AG04449 (cell line): ENCODE data around the gene TMEM87A.

Experiments
- CTCF ChIA-PET: fragments of 350-600 bp; formaldehyde crosslinking; extraction: SDS; loops from one replicate; lab custom pipeline; 2021; ENCODE audit warnings: antibody characterized with exemption; lab: Yijun Ruan, JAX
- POLR2A ChIA-PET: fragments of 400-600, 350-600 bp; formaldehyde crosslinking; extraction: SDS; loops from one replicate; lab custom pipeline; 2020; ENCODE audit warnings: antibody characterized with exemption, inconsistent platforms; lab: Yijun Ruan, JAX
- DNase-seq: peaks from one replicate; pipeline ENCODE4 v3.0.0-alpha.2; 2010; ENCODE audit warnings: low read depth, low spot score
- H3K4me3 ChIP-seq: 2 replicates; pipeline ENCODE4 v1.5.1; 2011; ENCODE audit warnings: low read depth, mild to moderate bottlenecking, control low read depth, low read length
- TF ChIP-seq, protein P1 (sequence below): IDR thresholded peaks from one replicate; pipeline ENCODE4 v1.5.1; 2011; ENCODE audit warnings: mild to moderate bottlenecking, moderate library complexity, low read length, control low read depth, inconsistent platforms; ENCODE audit not compliant: insufficient read depth; ENCODE audit errors: missing control alignments

Gene TMEM87A

DNA sequence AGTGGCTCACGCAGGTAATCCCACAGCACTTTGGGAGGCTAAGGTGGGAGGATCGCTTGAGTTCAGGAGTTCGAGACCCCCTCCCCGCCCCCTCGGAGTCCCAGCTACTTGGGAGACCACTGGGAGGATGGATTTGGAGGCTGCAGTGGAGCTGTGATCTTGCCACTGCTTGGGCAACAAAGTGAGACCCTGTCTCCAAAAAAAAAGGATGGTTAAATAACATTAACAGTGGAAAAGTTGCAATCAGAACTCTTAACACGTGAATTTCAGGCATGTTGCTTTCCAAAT is 1.4 kb upstream of the TMEM87A start:
- CTCF ChIA-PET = interaction anchor here (1.1 to 1.4 kb wide), 2 partner anchors 112 to 170 kb away, joined by 3 to 4 read pairs; no protein-coding TSS in a partner anchor
- POLR2A ChIA-PET = no interaction called here
- H3K4me3 ChIP-seq = peak overlapping the region; percentile 95
- TF ChIP-seq, protein P1, sequence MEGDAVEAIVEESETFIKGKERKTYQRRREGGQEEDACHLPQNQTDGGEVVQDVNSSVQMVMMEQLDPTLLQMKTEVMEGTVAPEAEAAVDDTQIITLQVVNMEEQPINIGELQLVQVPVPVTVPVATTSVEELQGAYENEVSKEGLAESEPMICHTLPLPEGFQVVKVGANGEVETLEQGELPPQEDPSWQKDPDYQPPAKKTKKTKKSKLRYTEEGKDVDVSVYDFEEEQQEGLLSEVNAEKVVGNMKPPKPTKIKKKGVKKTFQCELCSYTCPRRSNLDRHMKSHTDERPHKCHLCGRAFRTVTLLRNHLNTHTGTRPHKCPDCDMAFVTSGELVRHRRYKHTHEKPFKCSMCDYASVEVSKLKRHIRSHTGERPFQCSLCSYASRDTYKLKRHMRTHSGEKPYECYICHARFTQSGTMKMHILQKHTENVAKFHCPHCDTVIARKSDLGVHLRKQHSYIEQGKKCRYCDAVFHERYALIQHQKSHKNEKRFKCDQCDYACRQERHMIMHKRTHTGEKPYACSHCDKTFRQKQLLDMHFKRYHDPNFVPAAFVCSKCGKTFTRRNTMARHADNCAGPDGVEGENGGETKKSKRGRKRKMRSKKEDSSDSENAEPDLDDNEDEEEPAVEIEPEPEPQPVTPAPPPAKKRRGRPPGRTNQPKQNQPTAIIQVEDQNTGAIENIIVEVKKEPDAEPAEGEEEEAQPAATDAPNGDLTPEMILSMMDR = no peak
- no peak for DNase-seq

DNA sequence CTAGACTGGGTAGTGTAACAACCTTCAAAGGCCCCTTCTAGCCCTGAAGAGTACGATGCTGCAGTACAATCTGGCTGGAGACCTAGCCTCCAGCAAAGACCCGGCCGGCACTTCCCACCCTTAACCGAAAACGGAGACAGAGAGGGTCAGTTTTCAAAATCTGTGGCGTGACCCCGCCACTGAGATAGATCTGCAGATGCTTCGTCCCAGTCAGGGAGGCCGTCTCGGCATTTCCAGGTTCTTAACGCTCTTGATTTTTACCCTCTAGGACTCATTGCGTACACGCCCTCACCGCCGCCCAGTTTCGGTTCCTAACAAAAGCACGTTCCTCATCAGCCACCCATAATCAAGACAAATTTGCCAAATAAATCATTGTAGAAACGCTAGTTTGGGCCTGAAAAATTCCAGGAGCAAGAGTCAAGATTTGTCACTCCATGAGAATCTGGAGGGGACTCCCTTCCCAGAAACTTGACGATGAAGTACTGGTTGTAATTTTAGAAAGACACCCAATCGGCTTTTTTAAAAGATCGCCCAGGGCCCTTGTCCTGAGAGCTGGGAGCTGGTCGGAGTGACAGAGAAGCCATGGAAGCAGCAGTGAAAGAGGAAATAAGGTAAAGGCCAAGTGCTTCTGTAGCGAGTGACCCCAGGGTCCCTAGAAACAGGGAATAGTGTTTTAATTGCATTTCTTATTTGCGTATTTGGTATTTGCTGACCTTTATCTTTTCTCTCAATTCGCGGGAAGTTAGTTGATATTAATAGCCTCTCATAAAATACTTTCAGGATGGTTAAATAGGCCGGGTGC is 868 bp upstream of the TMEM87A start:
- ChIA-PET CTCF (interaction anchor here (1.0 to 1.4 kb wide), 3 partner anchors 111 to 171 kb away, joined by 3 to 4 read pairs (median 3); no protein-coding TSS in a partner anchor), POLR2A (interaction anchor here (0.6 to 1.4 kb wide), 5 partner anchors 9 to 197 kb away, joined by 3 to 10 read pairs (median 4); no protein-coding TSS in a partner anchor)

GRCh38 chr15:42270996-42271395 is 2.2 kb downstream of the TMEM87A start:
- TF ChIP-seq, protein P1 = no peak
- ChIA-PET POLR2A (interaction anchor here (0.7 kb wide), 1 partner anchor 84 kb away, joined by 3 read pairs; no protein-coding TSS in a partner anchor), CTCF (interaction anchor here (0.9 to 1.4 kb wide), 3 partner anchors 12 to 201 kb away, joined by 3 to 5 read pairs (median 3); no protein-coding TSS in a partner anchor)
- H3K4me3 ChIP-seq = peak overlapping the region; percentile 35
- DNase-seq = no peak

More for the DNA sequence above, 868 bp upstream of the TMEM87A start:
- peak; percentile 40 for DNase-seq
- peak overlapping the region; percentile 95 for H3K4me3 ChIP-seq
- TF ChIP-seq, protein P1 = no peak

GRCh38 chr15:42270551-42270950 is 2.7 kb downstream of the TMEM87A start:
- ChIA-PET POLR2A (interaction anchor here (0.7 kb wide), 1 partner anchor 84 kb away, joined by 3 read pairs; no protein-coding TSS in a partner anchor), CTCF (interaction anchor here (0.9 to 1.4 kb wide), 3 partner anchors 11 to 201 kb away, joined by 3 to 5 read pairs (median 3); no protein-coding TSS in a partner anchor)
- no peak overlapping the region for H3K4me3 ChIP-seq
- no peak for DNase-seq
- TF ChIP-seq, protein P1 = no peak

GRCh38 chr15:42267286-42267685 is 5.9 kb downstream of the TMEM87A start:
- ChIA-PET POLR2A (no interaction called here), CTCF (no interaction called here)
- no peak overlapping the region for H3K4me3 ChIP-seq
- TF ChIP-seq, protein P1 = no peak
- no peak for DNase-seq

- H3K4me3 ChIP-seq = no peak overlapping the region
- no peak for DNase-seq
- ChIA-PET POLR2A (interaction anchor here (0.8 kb wide), 1 partner anchor 9 kb away, joined by 3 read pairs; the partner anchor contains the start of genes GANC and TMEM87A), CTCF (interaction anchor here (0.6 kb wide), 1 partner anchor 17 kb away, joined by 3 read pairs; no protein-coding TSS in a partner anchor)
- TF ChIP-seq, protein P1 = no peak
These were observed 8.4 kb downstream of the TMEM87A start for GRCh38 chr15:42264795-42265194.
